GM19328 (cell line): ENCODE results near the gene WDR74.

ENCODE experiments used
- ATAC-seq: cut with Tn5 transposase; IDR thresholded peaks from one replicate; pipeline ENCODE4 v1.9.1; 2021; ENCODE audit warnings: mild to moderate bottlenecking, moderate library complexity; ENCODE audit not compliant: unreplicated experiment

The WDR74 gene

GRCh38 chr11:62801071-62801470, 38.3 kb downstream of the WDR74 start:
- no peak for ATAC-seq

GRCh38 chr11:62799486-62799885, 39.9 kb downstream of the WDR74 start:
- no peak for ATAC-seq

DNA sequence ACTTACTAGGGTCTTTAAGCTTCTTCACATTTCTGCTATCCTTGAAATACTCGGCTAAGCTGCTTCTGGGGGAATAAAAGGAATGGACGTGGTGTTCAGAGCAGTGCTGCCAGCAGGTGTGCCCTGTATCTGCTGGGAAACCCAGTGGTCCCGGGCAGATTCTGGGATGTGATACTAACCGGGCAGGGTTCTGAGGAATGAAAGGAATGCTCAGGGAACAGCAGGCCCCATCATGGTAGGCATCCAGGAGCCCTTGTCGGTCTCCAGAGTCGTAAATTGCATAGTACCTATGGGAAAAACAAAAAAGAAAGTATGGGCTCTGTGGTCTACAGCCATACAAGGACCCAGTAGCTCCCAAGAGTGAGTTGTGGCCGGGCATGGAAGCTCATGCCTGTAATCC, 43.1 kb downstream of the WDR74 start:
- ATAC-seq = no peak

GRCh38 chr11:62794201-62794775, 45.1 kb downstream of the WDR74 start:
- no peak for ATAC-seq

GRCh38 chr11:62792202-62792575, 47.2 kb downstream of the WDR74 start:
- ATAC-seq = no peak

- peak; percentile 64 for ATAC-seq
Measured at GRCh38 chr11:62791501-62792201, 47.7 kb downstream of the WDR74 start, which contains the start of gene TMEM223. TMEM223 (minus strand) TSS chr11:62792006; CDS start chr11:62791994, 12 bp downstream.

GRCh38 chr11:62789576-62789975, 49.8 kb downstream of the WDR74 start:
- ATAC-seq = no peak

DNA sequence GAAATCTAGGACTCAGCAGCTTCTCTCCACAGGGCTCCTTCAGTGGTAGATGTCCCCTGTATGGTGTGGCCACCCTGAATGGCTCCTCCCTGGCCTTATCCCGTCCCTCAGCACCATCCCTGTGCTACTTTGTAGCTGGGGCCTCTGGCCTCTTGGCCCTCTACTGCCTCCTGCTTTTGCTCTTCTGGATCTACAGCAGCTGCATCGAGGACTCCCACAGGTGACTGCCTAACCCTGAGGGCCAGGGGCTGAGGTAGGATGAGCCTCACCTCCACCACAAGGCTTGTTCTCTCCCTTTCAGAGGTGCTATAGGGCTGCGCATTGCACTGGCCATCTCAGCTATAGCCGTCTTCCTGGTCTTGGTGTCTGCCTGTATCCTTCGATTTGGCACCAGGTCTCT, 50.4 kb downstream of the WDR74 start:
- no peak for ATAC-seq

- peak; percentile 57 for ATAC-seq
Measured at GRCh38 chr11:62787005-62787759, 52.2 kb downstream of the WDR74 start, which contains the start of gene TMEM179B. TMEM179B (plus strand) TSS chr11:62787402; CDS start chr11:62787432, 30 bp downstream.

DNA sequence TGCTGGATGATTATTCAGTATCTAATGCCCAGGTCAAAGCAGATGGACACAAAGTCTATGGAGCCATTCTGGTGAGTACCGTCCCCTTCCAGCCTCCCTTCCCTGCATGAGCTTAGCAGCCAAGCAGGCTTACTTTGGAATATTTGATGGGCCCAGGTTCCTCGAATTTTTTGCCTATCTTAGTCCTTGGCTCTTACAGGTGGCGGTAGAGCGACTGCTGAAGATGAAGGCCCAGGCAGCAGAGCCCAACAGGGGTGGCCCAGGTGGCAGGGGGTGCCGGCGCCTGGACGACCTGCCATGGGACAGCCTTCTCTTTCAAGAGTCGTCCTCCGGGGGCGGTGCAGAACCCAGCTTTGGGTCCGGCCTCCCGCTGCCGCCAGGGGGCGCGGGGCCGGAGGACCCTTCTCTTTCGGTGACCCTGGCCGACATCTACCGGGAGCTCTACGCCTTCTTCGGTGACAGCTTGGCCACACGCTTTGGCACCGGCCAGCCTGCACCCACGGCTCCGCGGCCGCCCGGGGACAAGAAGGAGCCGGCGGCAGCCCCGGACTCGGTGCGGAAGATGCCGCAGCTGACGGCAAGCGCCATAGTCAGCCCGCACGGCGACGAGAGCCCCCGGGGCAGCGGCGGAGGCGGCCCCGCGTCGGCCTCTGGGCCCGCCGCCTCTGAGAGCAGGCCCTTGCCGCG, 52.9 kb downstream of the WDR74 start:
- ATAC-seq = peak; percentile 49
